ENCODE results near the gene LCN10.

DNA sequence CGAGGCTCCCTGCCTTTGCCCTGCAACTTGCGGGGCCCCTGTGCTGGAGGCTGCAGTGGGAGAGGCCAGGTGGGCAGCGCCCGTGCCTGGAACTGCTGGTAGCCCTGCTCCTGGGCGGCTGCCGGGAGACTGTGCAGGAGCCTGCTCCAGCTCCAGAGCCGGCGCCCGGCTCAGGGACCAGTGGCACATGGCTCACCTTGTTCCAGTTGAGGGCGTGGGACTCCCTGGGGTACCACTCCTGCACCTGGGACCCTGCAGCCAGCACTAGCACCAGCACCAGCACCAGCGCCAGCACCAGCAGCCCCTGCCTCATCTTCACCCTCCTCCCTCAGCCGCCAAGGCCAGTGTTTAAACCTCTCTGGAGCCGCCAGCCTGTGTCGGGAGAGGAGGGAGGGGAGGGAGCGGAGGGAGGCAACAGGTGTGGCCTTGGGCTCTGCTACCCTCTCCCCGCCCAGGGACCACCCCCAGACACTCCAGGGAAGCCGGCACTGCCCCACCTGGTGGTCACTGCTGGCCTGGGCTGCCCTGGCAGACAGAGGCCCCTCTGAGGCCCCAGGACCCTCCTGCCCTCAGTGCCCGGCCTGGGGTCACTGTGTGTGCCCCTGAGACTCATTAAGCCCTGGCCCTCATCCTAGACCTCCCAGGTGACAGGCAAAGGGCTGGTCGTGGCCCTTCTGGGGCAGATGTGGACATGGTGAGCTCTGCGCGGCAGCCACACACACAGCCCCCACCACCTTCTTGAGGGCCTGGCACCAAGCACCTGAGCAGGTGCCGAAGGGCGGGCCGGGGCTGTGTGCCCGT is at the start of gene LCN10:
- TF ChIP-seq POLR2A (IDR thresholded peaks at IDR 0.05; ENCODE audit: low read depth, low read length) (no peak), SMC3 (IDR thresholded peaks at IDR 0.05; ENCODE audit: borderline replicate concordance, low read length) (no peak), RFX5 (IDR thresholded peaks at IDR 0.05; ENCODE audit: low read depth, low read length) (no peak), TCF12 (IDR thresholded peaks at IDR 0.05; ENCODE audit: low read depth, low read length) (no peak), SIX5 (IDR thresholded peaks at IDR 0.05; ENCODE audit: low read depth, low read length, severe bottlenecking) (no peak), ESRRA (IDR thresholded peaks at IDR 0.05; ENCODE audit: low read length) (no peak), YY1 (IDR thresholded peaks at IDR 0.05; ENCODE audit: low read depth, low read length) (no peak), POLR2AphosphoS5 (IDR thresholded peaks at IDR 0.05; ENCODE audit: low read length) (no peak), TAF1 (IDR thresholded peaks at IDR 0.05; ENCODE audit: borderline replicate concordance, low read depth, low read length) (no peak), CREB1 (IDR thresholded peaks at IDR 0.05; ENCODE audit: low read depth) (no peak)
- TF ChIP-seq, protein P1, sequence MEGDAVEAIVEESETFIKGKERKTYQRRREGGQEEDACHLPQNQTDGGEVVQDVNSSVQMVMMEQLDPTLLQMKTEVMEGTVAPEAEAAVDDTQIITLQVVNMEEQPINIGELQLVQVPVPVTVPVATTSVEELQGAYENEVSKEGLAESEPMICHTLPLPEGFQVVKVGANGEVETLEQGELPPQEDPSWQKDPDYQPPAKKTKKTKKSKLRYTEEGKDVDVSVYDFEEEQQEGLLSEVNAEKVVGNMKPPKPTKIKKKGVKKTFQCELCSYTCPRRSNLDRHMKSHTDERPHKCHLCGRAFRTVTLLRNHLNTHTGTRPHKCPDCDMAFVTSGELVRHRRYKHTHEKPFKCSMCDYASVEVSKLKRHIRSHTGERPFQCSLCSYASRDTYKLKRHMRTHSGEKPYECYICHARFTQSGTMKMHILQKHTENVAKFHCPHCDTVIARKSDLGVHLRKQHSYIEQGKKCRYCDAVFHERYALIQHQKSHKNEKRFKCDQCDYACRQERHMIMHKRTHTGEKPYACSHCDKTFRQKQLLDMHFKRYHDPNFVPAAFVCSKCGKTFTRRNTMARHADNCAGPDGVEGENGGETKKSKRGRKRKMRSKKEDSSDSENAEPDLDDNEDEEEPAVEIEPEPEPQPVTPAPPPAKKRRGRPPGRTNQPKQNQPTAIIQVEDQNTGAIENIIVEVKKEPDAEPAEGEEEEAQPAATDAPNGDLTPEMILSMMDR (IDR thresholded peaks at IDR 0.05 in 2 of 3, conservative IDR thresholded peaks at IDR 0.05 in 1 of 3; ENCODE audit: control insufficient read depth in 2 of 3, extremely low read depth in 1 of 3, insufficient read depth in 1 of 3, low read depth in 3 of 3, low read length in 3 of 3), result peak in 1 of 3 experiments; percentile 21; a peak in 1 of 6 replicates
- TF ChIP-seq, protein P2, sequence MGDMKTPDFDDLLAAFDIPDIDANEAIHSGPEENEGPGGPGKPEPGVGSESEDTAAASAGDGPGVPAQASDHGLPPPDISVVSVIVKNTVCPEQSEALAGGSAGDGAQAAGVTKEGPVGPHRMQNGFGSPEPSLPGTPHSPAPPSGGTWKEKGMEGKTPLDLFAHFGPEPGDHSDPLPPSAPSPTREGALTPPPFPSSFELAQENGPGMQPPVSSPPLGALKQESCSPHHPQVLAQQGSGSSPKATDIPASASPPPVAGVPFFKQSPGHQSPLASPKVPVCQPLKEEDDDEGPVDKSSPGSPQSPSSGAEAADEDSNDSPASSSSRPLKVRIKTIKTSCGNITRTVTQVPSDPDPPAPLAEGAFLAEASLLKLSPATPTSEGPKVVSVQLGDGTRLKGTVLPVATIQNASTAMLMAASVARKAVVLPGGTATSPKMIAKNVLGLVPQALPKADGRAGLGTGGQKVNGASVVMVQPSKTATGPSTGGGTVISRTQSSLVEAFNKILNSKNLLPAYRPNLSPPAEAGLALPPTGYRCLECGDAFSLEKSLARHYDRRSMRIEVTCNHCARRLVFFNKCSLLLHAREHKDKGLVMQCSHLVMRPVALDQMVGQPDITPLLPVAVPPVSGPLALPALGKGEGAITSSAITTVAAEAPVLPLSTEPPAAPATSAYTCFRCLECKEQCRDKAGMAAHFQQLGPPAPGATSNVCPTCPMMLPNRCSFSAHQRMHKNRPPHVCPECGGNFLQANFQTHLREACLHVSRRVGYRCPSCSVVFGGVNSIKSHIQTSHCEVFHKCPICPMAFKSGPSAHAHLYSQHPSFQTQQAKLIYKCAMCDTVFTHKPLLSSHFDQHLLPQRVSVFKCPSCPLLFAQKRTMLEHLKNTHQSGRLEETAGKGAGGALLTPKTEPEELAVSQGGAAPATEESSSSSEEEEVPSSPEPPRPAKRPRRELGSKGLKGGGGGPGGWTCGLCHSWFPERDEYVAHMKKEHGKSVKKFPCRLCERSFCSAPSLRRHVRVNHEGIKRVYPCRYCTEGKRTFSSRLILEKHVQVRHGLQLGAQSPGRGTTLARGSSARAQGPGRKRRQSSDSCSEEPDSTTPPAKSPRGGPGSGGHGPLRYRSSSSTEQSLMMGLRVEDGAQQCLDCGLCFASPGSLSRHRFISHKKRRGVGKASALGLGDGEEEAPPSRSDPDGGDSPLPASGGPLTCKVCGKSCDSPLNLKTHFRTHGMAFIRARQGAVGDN (IDR thresholded peaks at IDR 0.05), result no peak
- TF ChIP-seq, protein P3, sequence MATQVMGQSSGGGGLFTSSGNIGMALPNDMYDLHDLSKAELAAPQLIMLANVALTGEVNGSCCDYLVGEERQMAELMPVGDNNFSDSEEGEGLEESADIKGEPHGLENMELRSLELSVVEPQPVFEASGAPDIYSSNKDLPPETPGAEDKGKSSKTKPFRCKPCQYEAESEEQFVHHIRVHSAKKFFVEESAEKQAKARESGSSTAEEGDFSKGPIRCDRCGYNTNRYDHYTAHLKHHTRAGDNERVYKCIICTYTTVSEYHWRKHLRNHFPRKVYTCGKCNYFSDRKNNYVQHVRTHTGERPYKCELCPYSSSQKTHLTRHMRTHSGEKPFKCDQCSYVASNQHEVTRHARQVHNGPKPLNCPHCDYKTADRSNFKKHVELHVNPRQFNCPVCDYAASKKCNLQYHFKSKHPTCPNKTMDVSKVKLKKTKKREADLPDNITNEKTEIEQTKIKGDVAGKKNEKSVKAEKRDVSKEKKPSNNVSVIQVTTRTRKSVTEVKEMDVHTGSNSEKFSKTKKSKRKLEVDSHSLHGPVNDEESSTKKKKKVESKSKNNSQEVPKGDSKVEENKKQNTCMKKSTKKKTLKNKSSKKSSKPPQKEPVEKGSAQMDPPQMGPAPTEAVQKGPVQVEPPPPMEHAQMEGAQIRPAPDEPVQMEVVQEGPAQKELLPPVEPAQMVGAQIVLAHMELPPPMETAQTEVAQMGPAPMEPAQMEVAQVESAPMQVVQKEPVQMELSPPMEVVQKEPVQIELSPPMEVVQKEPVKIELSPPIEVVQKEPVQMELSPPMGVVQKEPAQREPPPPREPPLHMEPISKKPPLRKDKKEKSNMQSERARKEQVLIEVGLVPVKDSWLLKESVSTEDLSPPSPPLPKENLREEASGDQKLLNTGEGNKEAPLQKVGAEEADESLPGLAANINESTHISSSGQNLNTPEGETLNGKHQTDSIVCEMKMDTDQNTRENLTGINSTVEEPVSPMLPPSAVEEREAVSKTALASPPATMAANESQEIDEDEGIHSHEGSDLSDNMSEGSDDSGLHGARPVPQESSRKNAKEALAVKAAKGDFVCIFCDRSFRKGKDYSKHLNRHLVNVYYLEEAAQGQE (IDR thresholded peaks at IDR 0.05; ENCODE audit: low read depth, low read length), result no peak

Data from GM12878 (cell line).